NK-92 treated with Interleukin-12 subunit alpha and Interleukin-12 subunit beta, amount 100 ng/mL, for 24 hours (cell line): ENCODE results near the gene DAB2.

ENCODE experiments used
- DNase-seq: peaks from one replicate; lab custom pipeline; 2025; lab: John Stamatoyannopoulos, UW

DAB2 gene

GRCh38 chr5:39381376-39381775 lies 43.4 kb downstream of the DAB2 start:
- DNase-seq: no peak

GRCh38 chr5:39379693-39380092 lies 45.1 kb downstream of the DAB2 start:
- DNase-seq: no peak

GRCh38 chr5:39377613-39378012 lies 47.2 kb downstream of the DAB2 start:
- DNase-seq: no peak

GRCh38 chr5:39376293-39376714 lies 48.5 kb downstream of the DAB2 start:
- DNase-seq: no peak

- no peak for DNase-seq
Observed at GRCh38 chr5:39373791-39374190, 51.0 kb downstream of the DAB2 start.

- no peak for DNase-seq
Observed at GRCh38 chr5:39371367-39371635, 53.5 kb downstream of the DAB2 start.

- no peak for DNase-seq
Observed at GRCh38 chr5:39370555-39371366, 54.0 kb downstream of the DAB2 start.

- no peak for DNase-seq
Observed at GRCh38 chr5:39369123-39369815, 55.5 kb downstream of the DAB2 start.

- DNase-seq: no peak
Observed at GRCh38 chr5:39368116-39368515, 56.7 kb downstream of the DAB2 start.

- DNase-seq: no peak
Observed at GRCh38 chr5:39367711-39368110, 57.1 kb downstream of the DAB2 start.

GRCh38 chr5:39364367-39364766 lies 60.4 kb downstream of the DAB2 start, which contains the start of gene C9:
TSS of gene C9 (minus strand) at chr5:39364495. CDS start at chr5:39364464, 31 bp downstream.
- no peak for DNase-seq

GRCh38 chr5:39363217-39363616 lies 61.6 kb downstream of the DAB2 start:
- DNase-seq: no peak

GRCh38 chr5:39362646-39363045 lies 62.1 kb downstream of the DAB2 start:
- DNase-seq: no peak

GRCh38 chr5:39361306-39361705 lies 63.5 kb downstream of the DAB2 start:
- no peak for DNase-seq

- no peak for DNase-seq
Observed at GRCh38 chr5:39360471-39361111, 64.2 kb downstream of the DAB2 start.

- no peak for DNase-seq
Observed at GRCh38 chr5:39356263-39356662, 68.5 kb downstream of the DAB2 start.

GRCh38 chr5:39355324-39355723 lies 69.5 kb downstream of the DAB2 start:
- DNase-seq: no peak

- DNase-seq: no peak
Observed at GRCh38 chr5:39353717-39354399, 70.9 kb downstream of the DAB2 start.

- no peak for DNase-seq
Observed at GRCh38 chr5:39352951-39353350, 71.8 kb downstream of the DAB2 start.

- no peak for DNase-seq
Observed at GRCh38 chr5:39352170-39352569, 72.6 kb downstream of the DAB2 start.

- no peak for DNase-seq
Observed at GRCh38 chr5:39349484-39349883, 75.3 kb downstream of the DAB2 start.

GRCh38 chr5:39342460-39342859 lies 82.3 kb downstream of the DAB2 start:
- no peak for DNase-seq

- DNase-seq: no peak
Observed at GRCh38 chr5:39341896-39342295, 82.9 kb downstream of the DAB2 start.
